GM18907 (cell line): ENCODE results near the gene ATP5F1D.

Source experiments
- ATAC-seq: cut with Tn5 transposase; IDR thresholded peaks from one replicate; pipeline ENCODE4 v1.9.1; 2021; ENCODE audit warnings: mild to moderate bottlenecking, moderate library complexity; ENCODE audit not compliant: unreplicated experiment

Gene ATP5F1D

DNA sequence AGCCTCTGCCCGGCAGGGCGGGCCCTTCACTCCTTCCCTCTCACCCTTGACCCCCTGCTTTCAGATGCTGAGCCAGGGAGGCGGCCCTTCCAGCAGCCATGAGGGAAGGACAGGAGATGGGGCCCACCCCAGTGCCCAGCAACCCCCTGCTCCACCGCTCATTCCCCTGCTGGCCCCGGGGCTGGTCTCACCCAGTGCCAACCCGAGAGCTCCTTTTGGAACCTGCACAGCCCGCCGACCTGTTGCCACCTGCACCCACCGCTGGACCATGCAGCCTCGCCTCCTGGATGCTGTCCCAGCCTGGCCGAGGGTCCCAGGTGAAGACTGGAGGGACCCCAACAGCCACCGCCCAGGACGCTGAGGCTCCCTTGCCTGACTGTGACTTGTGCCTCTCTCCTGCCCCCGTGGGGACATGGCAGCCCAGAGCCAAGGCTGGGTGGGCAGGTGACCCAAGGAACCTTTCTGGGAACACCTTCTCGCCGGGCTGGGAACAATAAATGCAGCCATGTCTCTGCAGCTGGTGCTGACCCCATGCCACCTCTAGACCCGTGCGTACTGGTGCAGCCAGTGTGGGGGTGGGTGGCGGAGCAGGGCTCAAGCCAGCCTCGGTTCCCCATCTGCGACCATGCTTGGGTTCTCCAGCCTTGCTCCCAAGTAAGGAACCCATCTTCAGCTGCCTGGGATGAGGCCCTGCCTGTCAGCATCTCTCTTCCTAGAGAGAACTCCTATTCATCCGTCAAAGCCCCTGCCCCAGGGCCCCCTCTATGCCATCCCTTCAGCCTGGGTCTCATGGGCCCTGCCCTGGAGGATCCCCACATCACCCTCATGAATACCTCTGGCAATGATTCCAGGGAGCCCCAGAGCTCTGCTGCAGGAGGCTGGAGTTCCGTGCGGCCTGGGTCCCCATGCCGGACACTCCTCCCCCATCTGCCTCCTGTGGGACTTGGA lies 37.4 kb downstream of the ATP5F1D start:
- ATAC-seq = no peak

DNA sequence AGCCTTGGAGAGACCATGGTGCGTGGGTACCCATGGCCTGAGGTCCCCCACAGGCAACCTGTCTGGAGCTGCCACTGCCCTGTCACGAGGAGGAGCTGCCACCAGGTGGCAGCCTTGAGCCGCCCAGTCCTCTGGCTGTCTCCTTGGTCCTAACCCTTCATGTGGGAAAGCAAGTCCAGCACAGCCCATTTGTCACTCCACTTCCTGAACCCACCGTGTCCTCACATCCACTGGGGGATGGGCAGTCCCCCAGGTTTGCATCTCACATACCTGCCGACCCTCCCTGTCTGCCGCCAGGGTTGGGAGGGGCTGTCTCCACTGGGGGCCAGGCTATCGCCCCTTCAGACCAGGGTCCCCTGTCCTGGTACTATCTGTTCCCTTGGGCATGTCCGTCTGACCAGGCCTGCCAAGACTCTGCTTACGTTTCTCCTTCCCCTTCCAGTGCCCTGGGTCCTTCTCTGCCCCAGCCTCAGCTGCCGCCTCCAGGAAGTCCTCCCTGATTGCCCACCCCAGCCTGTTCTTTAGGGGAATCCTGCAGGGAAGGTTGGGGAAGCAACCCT lies 38.3 kb downstream of the ATP5F1D start:
- ATAC-seq = no peak

DNA sequence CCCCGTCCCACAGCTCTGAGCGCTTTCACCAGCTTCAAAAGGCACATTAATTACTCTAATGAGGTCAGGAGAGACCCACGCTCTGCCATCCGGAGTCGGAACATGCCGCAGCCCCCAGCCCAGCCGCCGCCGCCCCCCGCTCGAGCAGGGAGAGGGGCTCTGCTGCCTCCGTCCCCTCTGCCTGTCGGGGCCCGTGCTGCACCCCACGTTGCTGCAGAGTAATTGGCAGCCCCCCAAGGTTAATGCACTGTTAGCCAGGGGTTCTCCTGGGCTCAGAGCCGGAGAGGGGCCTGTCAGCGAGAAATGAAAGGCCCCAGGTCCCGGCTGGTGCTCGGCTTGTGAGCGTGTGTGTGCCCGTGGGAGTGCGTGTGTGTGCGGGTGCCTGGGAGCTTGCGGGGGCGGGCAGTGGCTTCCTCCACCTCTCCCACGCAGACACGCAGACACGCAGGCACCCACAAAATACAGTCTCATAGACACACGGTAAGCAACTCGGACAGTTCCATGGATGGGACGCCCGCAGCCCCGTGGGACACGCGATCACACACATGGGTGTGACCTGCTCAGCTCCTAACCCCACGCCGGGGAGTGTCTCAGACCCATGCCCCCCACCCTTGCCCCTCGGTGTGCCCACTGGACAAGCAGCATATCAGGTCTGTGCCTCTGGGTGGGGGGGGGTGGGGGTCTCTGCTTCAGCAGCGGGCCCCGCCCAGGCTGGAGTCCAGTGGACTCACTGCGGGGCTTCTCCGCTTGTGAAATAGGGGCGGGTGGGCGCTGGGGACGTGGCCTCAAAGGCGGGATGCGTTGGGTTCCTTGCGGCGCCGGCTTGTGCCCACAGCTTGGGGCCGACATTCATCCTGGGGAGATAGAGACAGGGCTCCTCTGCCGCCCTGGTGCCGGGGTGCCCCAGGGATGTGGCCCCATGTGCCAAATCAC lies 39.4 kb downstream of the ATP5F1D start:
- ATAC-seq = no peak

DNA sequence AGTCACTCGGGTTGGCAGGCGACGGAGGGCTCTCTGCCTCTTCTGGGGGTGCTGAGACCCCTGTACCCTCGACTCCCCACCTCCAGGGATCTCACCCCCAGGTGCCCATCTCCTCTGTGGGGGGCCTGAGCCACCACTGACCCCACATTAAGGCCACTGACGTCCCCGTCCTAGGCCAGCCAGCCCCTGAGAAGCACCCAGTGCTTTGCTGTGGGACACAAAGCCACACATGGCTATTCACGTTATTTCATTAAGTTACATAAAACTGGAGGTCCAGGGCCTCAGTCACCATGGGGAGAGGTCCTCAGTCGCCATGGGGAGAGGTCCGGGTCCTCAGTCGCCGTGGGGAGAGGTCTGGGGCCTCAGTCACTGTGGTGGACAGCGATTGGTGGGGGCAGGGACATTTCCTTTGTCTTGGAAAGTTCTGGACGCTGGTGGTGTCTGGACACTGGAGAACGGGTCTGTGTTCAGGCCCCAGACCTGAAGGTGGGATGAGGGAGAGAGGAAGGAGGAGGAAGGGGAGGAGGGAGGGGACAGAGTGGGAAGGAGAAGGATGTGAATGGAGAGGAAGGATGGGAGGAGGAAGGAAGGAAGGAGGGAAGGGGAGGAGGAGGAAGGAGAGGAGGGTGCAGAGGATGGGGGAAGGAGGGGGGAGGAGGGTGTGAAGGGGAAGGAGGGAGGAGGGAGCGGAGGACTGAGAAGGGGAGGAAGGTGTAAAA lies 40.2 kb downstream of the ATP5F1D start:
- no peak for ATAC-seq

DNA sequence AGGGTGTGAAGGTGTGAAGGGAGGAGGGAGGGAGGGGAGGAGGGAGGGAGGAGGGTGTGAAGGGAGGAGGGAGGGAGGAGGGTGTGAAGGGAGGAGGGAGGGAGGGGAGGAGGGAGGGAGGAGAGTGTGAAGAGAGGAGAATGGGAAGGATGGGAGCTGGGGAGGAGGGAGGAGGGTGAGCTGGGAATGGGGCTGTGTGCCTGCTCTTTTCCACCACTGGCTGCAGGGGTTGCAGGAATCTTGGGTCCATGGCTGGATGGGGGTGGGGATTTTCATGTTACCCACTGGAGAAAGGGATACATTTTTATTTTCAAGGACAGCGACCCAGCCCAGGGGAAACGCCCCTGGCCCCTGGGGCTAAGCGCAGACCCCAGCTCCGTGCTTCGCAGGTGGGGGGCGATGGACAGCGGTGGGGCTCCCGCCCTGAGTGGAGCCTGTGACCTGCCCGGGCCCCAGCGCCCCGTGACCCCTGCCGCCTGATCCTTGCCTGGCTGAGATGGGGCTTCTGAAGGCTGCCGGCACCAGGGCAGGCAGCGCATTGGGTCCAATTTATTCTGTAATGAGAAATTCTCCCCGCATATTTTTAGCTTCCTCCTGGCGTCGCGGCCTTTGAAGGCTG lies 41.1 kb downstream of the ATP5F1D start:
- ATAC-seq = no peak

DNA sequence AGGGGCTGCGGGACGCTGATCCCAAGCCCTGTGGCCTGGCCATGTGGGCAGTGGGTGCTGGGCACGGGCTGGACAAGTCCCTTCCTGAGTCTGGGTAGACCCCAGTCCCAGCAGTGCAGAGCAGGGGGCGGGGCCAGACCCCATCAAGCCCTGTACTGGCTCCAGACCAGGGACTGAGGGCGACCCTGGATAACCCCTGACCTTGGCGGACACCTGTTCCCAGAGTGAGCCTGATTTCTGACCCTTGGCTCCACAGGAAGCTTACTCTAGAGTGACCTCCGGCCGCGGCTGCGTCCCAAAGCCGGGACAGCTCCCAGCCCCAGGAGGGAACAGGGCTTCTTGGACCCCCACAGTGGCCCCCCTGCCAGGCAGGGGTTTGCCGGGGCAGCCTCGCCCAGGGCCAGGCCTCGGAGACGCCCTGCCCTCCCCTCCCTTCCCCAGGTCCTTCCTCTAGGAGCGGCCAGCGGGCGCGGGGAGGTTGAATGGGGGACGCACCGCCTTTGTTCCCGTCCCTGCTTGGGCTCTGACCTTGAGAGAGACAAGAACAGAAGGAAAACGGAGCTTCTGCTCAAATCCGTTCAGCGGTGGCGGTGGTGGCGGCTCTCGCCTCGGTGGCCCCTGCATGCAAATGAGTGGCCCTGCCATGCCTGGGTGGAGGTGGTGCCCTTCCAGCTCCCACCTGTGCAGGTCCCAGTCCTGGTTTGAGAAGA lies 41.8 kb downstream of the ATP5F1D start:
- no peak for ATAC-seq

DNA sequence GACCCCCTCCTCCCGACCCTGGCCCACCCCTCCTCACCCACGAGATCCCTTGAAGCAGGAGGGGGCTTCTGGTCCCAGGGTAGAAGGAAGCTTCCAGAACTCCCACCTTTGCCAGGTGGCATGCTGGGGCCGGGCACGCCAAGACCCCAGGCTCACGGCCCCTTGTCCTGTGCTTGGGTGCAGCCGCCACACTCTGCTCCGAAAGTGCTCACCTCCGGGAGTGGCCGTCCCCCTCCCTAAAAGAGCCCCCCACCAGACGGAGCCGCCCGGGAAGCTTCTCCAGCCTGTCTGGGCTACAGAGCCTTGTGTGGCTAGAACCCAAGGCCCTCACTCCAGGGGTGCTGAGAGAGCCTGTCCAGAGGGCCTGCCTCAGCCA lies 42.4 kb downstream of the ATP5F1D start:
- ATAC-seq = no peak

DNA sequence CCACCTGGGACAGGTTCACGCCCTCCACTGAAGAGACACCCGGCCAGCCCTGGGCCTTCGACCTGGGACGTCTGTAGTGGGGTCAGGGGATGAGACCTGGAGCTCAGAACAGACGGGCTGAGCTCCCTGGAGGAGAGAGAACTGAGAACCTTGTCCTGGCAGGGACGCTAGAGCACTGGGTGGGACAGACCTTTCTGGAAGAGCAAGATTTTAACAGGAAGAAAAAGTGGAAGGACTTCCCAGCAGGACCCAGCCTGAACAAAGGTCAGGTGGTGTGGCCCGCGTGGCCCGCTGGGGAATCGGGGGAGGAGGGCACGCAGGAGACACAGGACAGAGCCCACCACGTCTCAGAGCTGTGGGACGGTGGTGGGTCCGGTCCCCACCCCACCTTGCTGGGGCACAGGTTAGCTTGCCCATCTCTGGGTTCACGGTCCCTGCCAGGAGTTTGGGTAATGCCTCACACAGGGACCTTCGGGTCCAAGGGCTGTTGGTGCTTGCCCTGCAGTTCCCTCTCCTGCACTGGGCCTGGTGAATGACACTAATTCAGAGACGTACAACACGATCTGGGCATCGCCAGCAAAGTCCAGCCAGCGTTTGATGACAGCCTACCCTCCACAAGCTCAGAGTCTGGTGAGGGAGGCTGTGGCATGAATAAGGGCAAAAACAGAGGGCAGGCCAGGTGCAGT lies 42.9 kb downstream of the ATP5F1D start:
- ATAC-seq = no peak

DNA sequence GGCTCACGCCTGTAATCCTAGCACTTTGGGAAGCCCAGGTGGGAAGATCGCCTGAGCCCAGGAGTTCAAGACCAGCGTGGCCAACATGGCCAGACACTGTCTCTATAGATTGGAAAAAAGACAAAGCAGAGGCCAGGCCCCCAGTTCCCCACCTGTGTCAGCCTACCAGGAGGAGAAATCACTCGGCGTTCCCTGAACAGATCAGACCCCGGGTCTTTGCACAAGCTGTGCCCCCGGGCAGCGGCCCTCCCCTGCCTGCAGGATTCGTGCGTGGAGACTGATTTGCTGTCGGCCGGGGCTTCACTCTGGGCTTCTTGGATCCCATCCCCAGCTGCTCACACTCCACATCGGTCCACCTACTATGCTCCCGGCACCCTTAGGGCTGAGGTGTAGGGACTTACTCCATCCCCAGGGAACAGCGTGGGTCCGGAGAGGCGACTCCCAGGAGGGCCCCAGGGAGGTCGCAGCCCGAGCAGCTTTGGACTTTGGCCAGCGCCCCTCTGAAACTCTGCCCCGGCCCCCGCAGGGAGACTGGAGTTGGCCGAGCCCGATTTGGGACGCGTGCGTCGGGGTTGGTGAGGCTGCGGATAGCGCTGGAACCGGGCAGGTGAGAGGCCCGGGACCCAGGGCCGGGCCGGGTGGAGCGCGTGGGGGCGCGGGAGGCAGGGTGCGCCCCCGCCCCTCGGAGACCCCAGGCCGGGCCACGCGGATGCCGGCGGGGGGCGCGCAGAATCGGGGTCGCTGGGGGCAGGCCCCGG lies 43.6 kb downstream of the ATP5F1D start:
- ATAC-seq = no peak

DNA sequence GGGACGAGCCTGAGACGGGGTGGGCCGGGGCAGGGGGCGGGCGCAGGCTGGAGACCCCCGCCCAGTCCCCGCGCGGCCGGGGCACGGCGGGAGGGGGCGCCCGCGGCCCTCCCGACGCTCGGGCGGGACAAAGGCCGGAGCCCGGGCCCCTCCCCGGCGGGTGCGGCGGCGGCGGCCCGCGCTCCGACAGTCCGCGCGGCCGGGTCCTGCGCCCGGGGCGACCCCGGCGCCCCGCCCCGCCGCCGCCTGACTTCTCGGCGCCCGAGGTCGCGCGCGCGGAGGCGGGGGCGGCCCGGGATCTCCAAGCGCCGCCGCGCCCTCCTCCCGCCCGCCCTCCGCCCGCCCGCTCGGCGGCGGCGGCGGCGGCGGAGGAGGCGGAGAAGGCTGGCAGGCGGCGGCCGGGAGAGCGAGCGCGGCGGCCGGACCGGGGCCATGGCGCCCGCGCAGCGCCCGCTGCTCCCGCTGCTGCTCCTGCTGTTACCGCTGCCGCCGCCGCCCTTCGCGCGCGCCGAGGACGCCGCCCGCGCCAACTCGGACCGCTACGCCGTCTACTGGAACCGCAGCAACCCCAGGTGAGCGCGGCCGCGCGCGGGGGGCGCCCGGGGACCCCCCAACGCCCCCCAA lies 44.3 kb downstream of the ATP5F1D start, which contains the start of gene EFNA2:
Gene EFNA2 (plus strand): TSS at position 137 of the 624 bp plus-strand sequence. CDS start 296 bp downstream, at position 433.
- ATAC-seq = no peak

DNA sequence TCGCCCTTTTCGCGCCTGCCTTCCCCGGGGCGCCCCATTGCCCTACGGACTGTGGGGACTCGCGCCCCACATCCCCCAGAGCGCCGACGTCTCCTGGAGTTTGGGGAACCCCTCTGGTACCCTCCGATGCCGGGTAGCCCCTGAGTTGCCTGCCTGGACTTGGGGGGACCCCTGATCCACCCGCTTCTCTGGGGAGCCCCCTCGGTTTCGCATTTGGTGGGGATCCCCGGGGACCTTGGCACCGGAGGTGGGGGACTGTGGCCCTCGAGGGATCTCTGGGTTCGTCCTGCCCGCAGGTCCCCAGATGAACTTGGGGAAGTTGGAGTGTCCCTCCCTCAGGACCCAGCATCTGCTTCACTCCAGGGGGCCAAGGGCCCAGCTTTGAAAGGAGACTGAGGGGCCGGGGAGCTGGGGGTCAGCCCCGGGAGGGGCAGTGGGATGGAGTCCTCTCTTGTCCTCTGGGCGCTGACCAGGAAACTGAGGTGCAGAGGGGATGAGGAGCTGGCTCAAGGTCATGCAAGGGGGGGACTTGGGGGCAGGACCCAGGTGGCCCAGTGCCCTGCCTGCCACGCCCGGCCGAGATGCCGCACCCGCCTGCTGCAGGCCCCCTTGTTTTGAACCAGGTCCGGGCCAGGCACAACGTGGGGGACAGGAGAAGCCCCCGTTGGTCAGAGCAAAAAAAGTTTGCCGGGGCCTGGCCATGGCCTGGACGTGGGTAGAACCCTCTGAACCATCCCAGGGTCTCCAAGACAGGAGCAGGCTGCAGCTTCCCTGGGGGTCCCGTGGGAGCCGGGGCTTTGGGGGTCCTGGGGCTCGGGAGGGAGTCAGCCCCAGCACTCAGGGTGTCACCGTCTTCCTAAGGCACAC lies 45.2 kb downstream of the ATP5F1D start:
- no peak for ATAC-seq

DNA sequence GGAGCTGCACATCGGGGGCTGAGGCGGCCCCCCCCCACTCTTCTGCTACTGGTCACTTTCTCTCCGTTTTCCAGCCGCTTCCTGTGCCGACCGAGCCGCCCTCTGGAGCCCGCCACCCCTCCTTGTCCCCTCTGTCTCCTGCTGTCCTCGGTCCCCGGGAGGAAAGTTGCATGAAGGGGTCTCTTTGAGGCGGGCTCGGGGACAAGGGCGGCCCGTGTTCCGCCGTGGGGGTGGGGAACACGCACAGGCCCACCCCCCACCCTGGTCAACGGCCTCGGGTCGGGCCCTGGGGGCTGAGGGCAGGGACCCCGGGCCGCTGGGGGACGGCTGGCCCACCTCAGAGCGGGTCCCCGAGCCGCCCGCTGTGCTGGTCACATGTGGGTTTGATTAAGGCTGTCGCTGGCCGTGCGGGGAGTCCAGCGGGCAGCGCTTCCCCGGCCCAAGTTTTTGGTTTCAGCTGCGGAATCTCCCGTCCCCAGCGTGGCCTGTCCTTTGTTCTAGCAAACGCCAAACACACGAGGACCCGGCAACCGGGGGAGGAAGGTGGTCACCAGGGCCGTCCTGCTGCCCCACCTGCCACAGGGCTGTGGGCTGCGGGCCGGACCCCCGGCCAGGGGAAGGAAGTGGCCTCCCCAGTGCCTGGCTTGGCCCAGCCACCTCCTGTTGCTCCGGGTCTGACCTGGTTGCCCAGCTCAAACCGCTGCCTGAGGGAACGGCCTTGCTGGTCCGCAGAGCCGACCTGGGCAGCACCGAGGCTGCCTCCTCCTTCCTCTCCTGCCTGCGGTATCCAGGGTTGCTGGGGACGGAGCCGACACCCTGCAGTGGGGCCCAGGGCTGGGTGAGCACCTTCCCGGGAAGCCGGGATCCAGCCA lies 46.0 kb downstream of the ATP5F1D start:
- no peak for ATAC-seq

DNA sequence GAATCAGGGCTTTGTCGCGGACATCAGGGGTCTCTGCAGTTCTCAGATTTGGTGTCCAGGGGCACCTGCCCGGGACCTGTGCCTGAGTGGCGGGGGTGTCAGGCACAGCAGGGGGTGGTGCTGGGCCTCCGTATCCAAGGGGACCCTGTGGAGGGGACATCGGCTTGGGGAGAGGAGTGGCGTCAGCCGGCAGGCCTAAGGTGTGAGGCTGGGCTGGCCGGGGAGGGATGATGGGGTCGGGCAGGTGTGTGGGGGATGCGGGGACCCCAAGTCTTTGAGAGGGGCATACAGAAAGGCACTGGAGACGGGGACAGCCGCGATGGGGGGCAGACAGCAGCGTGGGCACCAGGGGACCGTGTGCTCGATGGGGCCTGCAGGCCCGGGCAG lies 46.7 kb downstream of the ATP5F1D start:
- no peak for ATAC-seq

DNA sequence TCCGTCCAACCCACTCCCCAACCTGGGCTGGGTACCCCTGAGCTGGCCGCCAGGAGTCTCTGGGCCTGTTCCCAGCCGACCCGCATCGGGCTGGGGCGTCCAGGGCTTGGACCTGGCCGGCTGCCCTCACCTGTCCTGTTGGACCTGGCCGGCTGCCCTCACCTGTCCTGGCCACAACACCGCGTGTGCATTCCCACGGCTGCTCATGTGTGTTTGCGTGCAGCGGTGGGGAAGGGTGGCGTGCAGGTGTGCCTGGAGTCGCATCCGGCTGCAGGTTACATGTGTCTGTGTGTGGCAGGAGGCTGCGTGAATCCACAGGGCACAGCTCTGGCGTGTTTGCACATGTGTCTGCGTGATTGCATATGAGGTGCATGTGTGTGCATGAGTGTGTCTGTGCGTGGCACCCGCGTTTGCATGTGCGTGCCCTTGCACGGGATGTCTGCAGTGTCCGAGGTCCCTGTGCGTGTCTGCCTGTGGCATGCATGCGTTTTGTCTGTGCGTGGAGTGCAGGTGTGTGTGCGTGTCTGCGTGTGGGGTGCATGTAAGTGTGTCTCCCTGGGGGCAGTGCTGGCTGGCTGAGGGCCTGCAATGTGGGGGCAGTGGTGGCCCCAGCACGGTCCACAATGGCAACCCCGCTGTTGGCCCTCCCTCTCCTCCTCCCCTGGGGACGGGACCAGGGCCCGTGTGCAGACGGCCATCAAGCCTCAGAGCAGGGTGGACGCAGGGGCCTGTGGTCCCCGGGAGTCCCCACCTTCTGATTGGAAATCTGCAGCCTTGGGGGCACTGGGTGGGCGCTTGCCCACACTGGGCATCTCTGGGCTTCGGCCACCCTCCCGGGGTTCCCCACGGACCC lies 47.5 kb downstream of the ATP5F1D start:
- no peak for ATAC-seq

DNA sequence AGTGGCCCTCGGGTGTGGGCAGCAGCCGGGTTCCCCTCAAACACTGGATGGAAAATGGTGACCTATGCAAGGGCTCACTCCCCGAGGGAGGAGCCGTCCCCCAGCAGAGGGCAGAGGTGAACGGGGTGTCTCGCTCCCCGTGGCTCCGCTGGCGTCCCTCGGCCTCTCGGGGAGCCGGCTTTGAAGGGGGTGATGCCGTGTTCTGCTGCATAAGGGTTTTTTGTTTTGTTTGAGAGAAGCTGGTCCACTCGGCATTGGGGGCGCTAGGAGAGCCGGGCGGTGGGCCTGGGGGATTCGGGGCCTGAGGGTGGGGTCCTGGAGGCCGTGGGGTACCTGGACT lies 48.1 kb downstream of the ATP5F1D start:
- ATAC-seq = no peak
